Loucy (cell line): ENCODE results near the gene PAK1.

Source experiments
- H2AFZ ChIP-seq: fragments of 200-600 bp; sonication (generic); 2 replicates; pipeline ENCODE4 v1.6.0; 2016; ENCODE audit warnings: antibody characterized with exemption, mild to moderate bottlenecking, low read length, moderate library complexity
- H3F3A ChIP-seq: fragments of 200-600 bp; 2 replicates; pipeline ENCODE4 v1.6.0; 2016; ENCODE audit warnings: antibody characterized with exemption, low read depth, mild to moderate bottlenecking
- H3K27me3 ChIP-seq: fragments of 200-600 bp; sonication (generic); 2 replicates; pipeline ENCODE4 v1.6.1; 2014; ENCODE audit warnings: low read length, mild to moderate bottlenecking; ENCODE audit not compliant: insufficient read depth, poor library complexity, severe bottlenecking
- H3K36me3 ChIP-seq: fragments of 200-600 bp; sonication (generic); 2 replicates; pipeline ENCODE4 v1.6.1; 2016; ENCODE audit warnings: low read length; ENCODE audit not compliant: insufficient read depth
- H3K4me1 ChIP-seq: fragments of 200-600 bp; sonication (generic); 2 replicates; pipeline ENCODE4 v1.5.1; 2014; ENCODE audit warnings: low read length, mild to moderate bottlenecking; ENCODE audit not compliant: insufficient read depth, poor library complexity, severe bottlenecking
- H3K4me2 ChIP-seq: fragments of 200-600 bp; sonication (generic); 2 replicates; pipeline ENCODE4 v1.6.0; 2014; ENCODE audit warnings: antibody characterized with exemption, low read length, low read depth, mild to moderate bottlenecking; ENCODE audit not compliant: poor library complexity, severe bottlenecking
- H3K4me3 ChIP-seq: fragments of 200-600 bp; sonication (generic); 2 replicates; pipeline ENCODE4 v1.5.1; 2014; ENCODE audit warnings: low read length, mild to moderate bottlenecking, mixed read lengths; ENCODE audit not compliant: poor library complexity, severe bottlenecking
- H3K79me2 ChIP-seq: fragments of 200-600 bp; sonication (generic); 2 replicates; pipeline ENCODE4 v1.6.1; 2014; ENCODE audit warnings: low read length; ENCODE audit not compliant: insufficient read depth
- H3K9ac ChIP-seq: fragments of 200-600 bp; sonication (generic); 2 replicates; pipeline ENCODE4 v1.6.0; 2014; ENCODE audit warnings: mild to moderate bottlenecking, low read depth, low read length, moderate library complexity; ENCODE audit not compliant: poor library complexity, severe bottlenecking
- H3K9me2 ChIP-seq: fragments of 200-600 bp; sonication (generic); replicated peaks from 2 replicates; pipeline ENCODE4 v1.6.1; 2016; ENCODE audit warnings: low read depth, low read length, mixed read lengths
- H3K9me3 ChIP-seq: fragments of 200-600 bp; sonication (generic); 2 replicates; pipeline ENCODE4 v1.6.1; 2014; ENCODE audit warnings: mild to moderate bottlenecking, antibody characterized with exemption, low read length, low read depth; ENCODE audit not compliant: insufficient read depth
- H4K20me1 ChIP-seq: fragments of 200-600 bp; sonication (generic); 2 replicates; pipeline ENCODE4 v1.6.0; 2014; ENCODE audit warnings: antibody characterized with exemption, low read length, mild to moderate bottlenecking; ENCODE audit not compliant: insufficient read depth, poor library complexity, severe bottlenecking
- CTCF ChIP-seq: fragments of 200-600 bp; sonication (generic); conservative IDR thresholded peaks from 2 replicates; pipeline ENCODE4 v1.5.1; 2014; ENCODE audit warnings: mild to moderate bottlenecking, antibody characterized with exemption, low read length
- EZH2phosphoT487 ChIP-seq: fragments of 200-600 bp; IDR thresholded peaks from 2 replicates; pipeline ENCODE4 v1.6.1; 2018; ENCODE audit warnings: antibody characterized with exemption, mild to moderate bottlenecking, moderate library complexity, borderline replicate concordance

The PAK1 gene

GRCh38 chr11:77278595-77279506 is 195.0 kb downstream of the PAK1 start:
- Histone ChIP-seq H3K4me1 (no peaks in the 10 kb centered on the region), H4K20me1 (no peaks in the 10 kb centered on the region), H3K9me3 (no peaks in the 10 kb centered on the region), H3K79me2 (no peaks in the 10 kb centered on the region), H3K36me3 (no peaks in the 10 kb centered on the region), H3K9ac (no peak overlapping the region), H3K9me2 (no peaks in the 10 kb centered on the region), H3F3A (no peaks in the 10 kb centered on the region), H3K4me3 (no peak overlapping the region), H3K4me2 (no peak overlapping the region), H2AFZ (no peak overlapping the region), H3K27me3 (no peaks in the 10 kb centered on the region)
- TF ChIP-seq CTCF, result no peak
- no peak for TF ChIP-seq EZH2phosphoT487

GRCh38 chr11:77276271-77276670 is 197.6 kb downstream of the PAK1 start:
- Histone ChIP-seq H3K9me3 (no peaks in the 10 kb centered on the region), H3K36me3 (no peaks in the 10 kb centered on the region), H3K4me2 (no peak overlapping the region), H3K9me2 (no peaks in the 10 kb centered on the region), H4K20me1 (no peaks in the 10 kb centered on the region), H3K4me3 (no peak overlapping the region), H3K27me3 (no peaks in the 10 kb centered on the region), H3K4me1 (no peaks in the 10 kb centered on the region), H3K9ac (no peak overlapping the region), H2AFZ (no peak overlapping the region), H3K79me2 (no peaks in the 10 kb centered on the region), H3F3A (no peaks in the 10 kb centered on the region)
- no peak for TF ChIP-seq CTCF
- no peak for TF ChIP-seq EZH2phosphoT487
